GM18868 (cell line): ENCODE data around the gene MED12L.

Source experiments
- ATAC-seq: cut with Tn5 transposase; IDR thresholded peaks from one replicate; pipeline ENCODE4 v1.9.1; 2021; ENCODE audit warnings: mild to moderate bottlenecking, moderate library complexity; ENCODE audit not compliant: unreplicated experiment

Gene MED12L

DNA sequence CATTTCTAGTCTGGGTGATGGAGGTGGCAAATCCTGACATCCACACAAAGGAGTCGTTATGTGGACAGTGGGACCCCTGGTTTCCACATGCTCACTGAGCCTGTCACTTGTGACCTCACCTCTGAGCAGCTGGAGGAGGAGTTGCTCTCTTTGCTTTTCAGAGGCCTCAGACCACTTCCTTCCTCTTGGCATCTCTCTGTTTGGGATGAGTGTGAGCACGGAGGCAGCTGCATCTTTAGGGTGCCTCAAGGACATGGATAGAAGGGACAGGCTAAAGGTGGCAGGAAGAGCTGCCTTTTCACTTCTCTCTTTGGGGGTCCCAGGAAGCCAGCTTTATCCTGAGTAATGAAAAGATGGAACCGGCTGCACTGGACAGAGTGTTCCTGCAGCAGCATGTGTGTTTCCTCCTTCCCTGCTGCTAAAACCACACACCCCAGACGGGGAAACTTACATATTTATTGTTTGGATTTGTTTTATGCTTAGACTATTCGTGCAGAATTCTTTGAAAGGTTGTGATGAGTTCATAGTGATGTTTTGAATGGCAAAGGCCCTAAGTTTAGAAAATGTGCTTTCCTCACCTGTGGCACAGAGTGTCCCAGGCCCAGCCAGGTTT lies 85.8 kb downstream of the MED12L start:
- peak; percentile 47 for ATAC-seq

DNA sequence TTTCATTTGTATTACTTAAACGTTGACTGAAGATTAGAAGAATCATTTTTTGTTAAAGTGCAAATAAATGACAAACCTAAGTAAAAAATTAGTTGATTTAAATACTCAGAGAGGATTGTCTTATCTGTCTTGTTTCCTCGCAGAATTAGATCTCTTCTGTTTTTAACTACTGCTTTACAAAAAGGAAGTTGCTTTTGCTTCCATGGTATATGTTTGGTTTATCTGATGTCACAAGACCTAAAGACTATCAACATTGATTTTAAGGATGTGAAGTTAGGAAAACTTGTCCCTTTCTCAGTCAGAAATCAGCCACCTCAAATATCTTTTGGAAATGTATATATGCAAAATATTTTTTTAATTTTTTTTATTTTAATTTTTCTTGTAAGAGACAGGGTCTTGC lies 88.9 kb downstream of the MED12L start:
- ATAC-seq: no peak

DNA sequence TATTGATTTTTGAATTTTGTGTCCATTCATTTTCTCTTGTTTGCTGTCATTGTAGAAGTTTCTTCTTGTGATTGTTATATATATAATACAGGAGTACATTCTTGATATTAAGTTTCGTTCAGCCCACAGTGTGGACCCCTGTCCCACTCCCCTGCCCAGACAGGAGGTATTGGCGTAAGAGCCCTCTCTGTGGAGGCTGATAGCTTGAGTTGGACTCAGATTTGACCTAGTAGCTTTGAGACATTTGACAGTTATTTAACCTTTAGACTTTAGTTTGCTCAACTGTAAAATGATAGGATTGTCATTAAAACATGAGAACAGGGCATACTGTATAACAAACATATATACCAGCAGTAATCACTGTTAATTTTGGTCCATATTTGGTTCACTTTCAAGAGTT lies 90.5 kb downstream of the MED12L start:
- no peak for ATAC-seq

DNA sequence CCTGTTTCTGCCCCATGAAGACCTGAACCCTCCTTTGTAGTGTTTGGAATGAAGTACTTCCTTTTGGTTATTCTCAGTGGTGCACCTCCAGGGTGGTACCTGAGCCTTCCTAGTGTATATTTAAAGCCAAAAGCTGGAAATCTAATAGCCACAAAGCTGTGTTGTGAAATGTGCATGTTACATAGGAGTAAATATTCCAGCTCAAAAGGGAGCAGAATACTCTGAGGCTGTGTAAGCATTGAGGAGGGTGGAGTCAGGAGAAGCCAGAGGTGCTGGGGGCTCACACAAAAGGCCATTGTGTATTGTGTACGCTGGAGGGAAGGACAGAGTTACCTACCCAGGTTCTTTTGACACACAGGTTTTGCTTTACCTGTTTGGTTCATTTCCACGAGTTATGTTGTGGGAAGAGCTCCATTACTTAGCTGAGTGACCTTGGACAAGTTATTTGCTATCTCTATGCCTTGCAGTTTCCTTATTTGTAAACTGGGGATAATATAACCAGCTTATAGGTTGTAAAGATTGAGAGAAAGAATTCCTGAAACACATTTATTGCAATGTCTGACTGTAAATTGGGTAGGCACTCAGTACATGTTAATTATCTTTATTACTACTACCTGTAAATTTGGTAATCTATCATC lies 92.9 kb downstream of the MED12L start:
- no peak for ATAC-seq

DNA sequence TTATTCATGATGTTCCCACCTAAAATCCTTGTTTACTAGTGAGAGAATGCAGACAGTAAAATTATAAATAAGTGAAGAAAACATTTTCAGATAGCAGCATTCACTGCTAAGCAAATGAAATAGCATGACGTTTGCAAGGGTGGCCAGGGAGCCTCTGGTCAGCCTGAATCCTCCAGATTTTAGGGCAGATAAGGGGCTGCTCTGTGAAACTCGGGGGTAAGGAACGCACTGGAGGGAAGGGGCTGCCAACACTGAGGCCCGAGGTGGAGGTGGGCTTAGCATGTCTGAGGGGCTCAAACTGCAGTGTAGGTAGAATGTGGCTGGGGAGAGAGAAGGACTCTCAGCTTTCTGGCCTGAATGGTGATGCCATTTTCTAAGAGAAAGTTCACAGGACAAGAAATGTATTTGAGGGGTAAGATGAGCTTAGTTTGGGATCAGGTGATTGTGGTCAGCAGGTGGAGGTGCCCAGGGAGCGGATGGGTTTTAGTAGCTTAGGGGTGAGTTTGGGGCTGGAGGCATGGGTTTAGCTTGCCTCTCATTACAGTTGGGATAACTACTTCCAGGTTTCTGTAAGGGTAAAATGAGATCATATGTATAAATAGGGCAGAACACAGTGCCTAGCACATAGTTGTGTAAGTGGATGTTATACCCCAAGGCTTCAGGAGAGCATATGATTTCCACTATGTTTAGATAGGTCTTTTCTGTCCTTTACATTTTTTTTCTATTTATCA lies 97.0 kb downstream of the MED12L start:
- no peak for ATAC-seq

DNA sequence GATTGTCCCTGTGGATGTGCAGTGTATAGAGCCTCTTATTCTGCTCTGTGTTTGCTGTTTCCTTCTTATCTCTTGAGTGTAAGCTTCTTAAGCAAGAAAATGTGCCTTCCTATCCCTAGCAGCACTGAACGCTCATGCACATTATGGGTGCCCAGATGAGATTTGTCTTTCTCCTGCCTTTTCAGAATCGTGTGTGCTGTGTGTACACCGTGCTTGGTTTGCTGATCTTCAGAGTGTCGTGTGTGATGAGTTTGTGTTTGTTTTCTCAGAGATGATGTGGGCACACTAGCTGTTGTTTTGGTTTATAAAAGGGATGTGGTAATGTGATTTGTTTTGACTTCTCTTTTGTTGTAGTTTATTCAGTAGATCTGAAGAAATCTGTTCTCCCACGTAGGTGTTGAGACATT lies 97.8 kb downstream of the MED12L start:
- no peak for ATAC-seq

DNA sequence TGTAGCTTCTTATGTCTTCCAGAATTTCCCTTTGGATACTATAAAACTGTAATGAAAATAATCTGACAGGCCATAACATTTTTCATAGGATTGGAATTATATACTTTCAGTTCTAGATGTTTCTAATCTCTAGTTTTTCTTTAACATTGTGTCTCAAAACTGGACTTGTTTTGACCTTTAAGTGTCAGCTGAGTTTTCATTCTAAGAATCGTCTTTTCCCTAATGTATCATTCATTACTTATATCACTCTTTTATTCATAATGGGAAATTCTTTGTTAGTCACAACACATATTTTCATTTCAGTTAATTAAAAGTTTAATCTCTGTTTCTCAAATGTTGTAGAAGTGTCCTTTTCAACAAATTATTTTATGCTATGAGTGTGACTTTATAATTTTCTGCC lies 105.6 kb downstream of the MED12L start:
- no peak for ATAC-seq

DNA sequence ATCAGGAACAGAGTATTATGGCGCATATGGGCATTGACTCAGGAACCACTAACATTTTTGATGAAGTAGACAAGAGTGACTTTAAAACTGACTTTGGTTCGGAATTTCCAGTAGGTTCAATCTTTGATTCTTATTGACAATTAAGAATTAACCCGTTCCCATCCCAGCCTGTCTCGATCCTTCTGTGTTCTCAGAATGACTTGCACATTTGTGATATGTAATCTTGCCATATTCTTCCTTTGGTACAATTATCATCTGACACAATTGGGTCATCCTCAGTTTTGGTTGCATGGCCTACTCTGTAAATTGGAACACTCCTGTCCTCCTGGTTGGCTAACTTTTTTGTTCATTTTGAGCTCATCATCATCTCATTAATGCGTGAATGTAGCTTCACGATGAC lies 107.1 kb downstream of the MED12L start:
- ATAC-seq: no peak

DNA sequence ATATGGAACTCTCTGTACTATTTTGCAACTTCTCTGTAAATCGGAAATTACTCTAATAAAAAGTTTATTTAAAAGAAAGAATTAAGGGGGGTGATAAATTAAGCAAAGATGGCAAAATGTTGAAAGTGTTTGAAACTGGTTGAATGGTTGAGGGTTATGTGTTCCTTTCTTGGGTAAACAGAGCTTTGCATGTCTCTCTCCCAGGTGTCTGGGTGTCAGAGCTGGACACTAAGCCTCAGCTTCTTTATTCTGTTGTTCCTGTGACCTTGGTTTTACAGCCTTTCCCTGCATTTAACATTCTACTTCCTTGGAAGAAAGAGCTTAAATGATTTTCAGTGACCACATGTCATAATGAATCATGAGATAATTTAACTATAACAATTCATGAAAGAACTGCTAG lies 110.4 kb downstream of the MED12L start:
- no peak for ATAC-seq

DNA sequence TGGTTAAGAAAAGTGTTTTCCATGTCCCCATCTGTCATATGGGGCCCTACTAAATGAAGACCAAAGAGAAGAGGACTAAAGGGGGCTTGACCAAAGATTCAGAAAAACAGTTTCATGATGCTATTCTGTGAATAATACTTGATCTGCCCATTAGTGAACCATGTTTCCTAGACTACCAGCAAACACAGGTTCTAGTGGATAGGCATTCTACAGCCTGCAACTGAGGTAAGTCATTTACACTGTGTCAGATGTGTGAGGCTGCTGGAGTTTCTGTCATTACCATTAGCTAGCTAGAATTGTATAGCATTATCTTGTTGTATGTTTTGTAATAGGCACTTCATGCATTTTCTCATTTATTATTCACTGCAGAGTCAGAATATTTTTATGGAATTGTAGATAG lies 111.0 kb downstream of the MED12L start:
- no peak for ATAC-seq

DNA sequence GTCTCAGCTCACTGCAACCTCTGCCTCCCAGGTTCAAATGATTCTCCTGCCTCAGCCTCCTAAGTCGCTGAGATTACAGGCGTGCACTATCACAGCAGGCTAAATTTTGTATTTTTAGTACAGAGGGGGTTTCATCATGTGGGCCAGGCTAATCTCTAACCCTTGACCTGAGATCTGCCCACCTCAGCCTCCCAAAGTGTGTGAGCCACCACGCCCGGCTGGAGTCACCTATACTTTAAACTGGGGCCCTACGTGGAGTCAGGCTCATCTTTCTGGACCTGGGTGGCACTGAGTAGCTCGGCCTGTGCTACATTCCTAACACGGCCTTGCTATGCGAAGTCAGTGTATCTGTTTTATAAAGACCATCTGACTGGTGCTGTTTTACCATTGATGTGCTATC lies 111.8 kb downstream of the MED12L start:
- no peak for ATAC-seq

DNA sequence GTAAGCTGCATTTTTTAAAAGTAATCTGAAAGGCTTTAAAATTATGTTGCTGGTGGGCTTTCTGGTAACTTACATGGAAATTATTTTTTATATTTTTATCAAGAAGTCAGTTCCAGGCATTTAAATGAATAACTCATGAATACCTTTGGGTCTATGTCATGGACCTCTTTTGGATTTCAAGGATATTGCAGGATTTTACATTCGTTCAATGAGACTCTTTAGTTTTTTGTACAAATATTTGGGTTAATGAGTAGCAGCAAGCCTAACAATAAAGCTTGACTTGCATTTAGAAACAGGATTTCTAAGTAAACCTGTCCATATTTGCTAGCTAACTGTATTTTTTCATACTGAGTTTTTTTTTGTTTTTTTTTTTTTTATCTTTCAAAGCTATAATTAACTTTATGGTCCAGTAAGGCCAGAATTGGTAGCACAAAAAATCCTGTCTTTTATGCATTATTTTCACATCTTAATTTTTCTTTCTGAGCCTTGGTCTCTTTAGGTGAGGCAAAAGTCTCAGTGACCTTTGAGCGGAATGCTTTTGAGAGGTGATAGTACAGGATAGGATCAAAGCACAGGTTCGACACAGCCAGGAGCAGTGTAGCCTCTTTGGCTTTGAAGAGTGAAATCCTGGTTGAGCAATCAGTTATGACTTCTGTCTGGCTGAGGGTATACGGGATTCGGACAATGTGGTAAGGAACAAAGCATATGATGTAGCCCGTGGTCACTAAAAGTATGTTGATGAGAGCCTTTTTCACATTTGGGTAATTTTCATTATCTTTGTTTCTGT lies 112.7 kb downstream of the MED12L start:
- no peak for ATAC-seq

DNA sequence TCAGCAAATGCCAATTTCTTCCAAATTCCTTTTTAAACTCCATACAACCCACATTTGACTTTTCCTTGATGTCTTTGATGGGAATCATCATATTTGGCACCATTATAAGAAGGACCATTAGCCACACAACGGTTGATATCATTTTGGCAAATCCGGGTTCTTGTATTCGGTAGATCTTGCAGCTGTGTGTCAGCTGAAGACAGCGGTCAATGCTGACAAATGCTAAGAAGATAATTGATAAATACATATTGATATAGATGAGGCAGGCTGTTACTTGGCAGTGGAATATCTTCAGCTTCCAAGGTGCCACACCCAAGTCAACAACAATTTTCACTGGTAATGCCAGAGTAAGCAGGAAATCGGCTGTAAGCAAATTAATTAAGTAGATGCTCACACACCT lies 113.4 kb downstream of the MED12L start:
- no peak for ATAC-seq

DNA sequence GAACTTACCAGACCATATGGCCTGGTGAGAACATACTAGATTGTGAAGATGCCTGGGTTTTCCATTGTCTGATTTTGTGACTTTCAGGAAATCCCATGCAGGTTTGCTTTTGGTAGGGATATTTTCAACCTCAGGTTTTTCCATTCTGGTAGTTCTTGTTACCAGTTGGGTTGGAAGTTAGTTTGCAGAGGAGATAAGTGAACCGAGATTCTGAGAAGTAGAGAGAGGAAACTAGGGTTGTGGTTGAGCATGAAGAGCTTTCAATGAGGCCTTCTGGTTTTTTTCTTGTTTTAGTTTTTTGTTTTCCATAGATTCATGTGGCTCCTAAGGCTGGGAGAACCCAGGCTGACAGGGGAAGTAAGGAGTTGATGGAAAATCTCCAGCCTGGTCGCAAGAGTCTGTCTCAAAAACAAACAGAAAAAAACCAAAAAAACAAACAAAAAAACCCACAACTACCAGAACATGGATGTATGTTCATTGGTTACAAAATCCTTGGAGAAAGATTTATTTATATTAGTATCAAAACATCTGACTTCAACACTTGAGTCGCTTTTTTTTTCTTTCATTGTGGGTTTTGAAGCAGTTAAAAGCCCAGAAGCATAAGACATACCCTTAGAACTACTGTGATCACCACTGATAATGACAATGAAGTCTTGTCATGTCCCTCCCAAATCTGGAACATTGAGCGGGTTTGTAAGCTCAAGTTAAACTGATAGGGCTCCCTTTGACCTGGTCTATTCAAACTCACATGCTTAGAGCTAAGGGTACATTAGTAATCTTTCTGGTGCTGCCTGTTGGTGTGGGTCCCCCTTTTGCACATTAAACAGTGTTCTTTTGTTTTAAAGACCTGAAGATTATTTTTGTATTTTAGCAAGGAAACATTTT lies 114.3 kb downstream of the MED12L start:
- ATAC-seq: no peak

DNA sequence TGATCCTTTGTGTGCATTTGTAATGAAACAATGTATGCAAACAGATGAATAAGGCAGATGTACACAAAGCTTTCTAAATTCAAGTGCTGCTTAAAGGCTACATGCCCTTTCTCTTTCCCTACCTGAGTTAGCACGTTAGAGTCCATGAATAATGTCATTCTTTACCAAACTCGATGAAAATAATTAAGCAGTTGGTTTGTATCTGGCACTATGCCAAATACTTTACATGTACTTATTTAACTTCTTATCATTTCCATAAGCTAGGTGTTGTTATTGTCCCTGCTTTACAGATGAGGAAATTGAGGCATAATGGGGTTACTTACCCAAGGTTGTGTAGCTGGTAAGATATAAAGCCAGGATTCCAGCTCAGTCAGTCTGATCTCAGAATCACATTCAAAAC lies 115.1 kb downstream of the MED12L start:
- ATAC-seq: no peak

DNA sequence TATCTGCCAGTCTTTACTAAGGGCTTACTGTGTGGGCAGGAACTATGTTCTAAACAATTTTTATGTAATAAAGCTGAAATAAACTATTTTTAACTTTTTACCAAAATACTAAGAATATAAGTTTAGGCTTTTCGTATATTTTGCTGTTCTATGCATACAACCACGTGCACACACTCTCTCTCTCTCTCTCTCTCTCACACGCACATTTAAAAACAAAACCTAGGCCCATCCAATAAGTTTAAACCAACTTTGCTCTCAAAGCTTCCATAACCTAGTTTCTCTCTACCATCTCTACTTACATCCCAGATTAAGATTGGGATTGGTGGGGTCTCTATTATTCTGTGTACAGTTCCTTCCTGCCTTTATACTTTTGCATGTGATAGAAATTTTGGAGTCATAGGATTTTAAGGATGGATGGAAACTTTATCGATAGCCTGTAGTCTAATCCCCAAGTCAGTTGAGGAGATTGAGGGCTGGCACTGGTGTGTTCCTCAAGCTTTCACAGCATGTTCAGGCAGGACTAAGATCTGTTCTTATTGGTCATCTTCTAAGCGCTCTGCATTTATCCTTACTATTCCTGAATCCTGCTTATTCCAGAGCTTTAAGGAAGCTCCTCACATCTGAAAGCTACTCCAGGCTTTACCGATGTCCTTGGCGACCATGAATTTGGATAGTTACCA lies 115.7 kb downstream of the MED12L start:
- ATAC-seq: no peak

DNA sequence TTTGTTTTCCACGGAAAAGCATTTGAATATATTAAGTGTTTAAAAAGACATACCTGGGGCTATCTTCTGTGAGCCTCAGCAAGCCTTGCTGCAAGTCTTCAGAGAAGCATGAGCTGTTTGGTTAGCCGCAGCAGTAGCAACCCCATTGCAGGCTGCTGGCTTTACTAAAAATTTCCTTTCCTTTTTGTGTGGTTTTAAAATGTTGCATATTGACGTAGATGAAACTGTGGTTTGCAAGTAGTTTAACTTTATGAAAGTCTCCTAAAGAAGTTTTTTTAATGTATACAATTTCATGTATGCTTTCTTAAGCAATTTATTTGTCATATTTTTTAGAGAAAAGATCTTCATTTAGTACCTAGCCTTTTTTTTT lies 117.6 kb downstream of the MED12L start, which contains the start of gene GPR171:
GPR171 (minus strand) TSS at position 166 of the 370 bp plus-strand sequence. CDS start 3,830 bp downstream, outside the sequence.
- peak; percentile 88 for ATAC-seq

DNA sequence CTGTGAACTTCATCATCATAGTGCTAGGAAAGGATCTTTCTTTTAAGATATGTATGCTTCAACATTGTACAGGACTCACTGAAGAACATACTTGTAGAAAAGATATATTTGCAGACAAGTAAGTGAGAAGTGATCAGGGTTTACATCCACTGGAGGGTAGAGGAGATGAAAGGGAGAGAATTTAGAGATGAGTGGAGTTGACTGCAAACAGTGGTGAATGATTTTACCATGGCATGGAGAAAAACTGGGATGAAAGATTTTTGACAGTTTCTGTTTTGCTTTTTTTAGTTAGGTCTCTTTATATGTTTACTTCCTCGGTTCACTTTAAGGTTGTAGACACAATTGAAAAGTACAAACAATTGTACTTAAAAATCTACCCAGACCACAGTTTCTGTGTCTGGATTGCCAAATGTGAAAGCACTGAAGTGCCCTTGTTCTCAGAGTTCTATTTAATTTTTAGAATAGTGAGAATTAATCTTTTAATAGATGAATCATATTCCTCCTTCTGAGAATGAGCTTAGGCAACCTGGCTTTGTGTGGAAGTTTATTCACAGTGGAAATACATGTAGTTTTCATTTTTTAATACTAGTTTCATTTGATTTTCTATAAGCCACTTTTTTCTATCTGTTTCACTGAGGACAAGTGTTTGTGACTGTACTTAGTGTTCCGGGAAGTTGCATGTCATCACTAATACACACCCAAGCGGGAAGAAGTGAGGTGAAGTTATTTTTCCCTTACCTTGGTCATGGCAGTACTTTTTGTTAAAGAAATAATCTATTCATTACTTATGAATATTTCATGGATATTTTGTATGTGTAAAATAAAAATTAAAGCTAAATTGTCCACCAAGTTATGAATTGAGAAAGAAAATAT lies 119.3 kb downstream of the MED12L start:
- no peak for ATAC-seq

DNA sequence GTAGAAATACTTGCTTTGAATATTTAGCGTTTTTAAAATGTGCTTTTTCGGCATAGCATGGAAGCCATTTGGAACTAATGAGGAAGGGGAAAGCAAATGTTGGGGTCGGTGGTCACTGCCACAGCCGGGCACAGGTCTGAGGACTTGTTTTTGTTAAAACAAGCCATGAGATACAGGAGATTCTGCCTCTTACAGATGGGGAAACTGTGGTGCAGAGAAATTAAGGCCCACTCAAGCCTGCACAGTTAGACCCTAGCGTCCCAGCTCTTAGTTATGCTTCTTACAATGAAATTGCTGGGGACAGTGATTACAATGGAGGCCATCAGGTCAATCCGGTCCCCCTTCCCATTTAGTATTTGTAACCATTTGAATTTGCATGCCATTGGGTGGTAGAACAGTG lies 120.0 kb downstream of the MED12L start:
- ATAC-seq: no peak
